Astrocyte (in vitro differentiated cells and primary cell): ENCODE measurements around the gene LSM4.

Source experiments
- EZH2 ChIP-seq: IDR thresholded peaks from 2 replicates; pipeline ENCODE4 v1.6.1; 2012; ENCODE audit warnings: mild to moderate bottlenecking, low read length, inconsistent platforms; ENCODE audit not compliant: insufficient read depth
- TF ChIP-seq, protein P1 (sequence below): IDR thresholded peaks from 2 replicates; pipeline ENCODE4 v1.5.1; 2011; ENCODE audit warnings: low read depth, mild to moderate bottlenecking, inconsistent platforms, low read length, moderate library complexity; ENCODE audit not compliant: insufficient read depth

DNA sequence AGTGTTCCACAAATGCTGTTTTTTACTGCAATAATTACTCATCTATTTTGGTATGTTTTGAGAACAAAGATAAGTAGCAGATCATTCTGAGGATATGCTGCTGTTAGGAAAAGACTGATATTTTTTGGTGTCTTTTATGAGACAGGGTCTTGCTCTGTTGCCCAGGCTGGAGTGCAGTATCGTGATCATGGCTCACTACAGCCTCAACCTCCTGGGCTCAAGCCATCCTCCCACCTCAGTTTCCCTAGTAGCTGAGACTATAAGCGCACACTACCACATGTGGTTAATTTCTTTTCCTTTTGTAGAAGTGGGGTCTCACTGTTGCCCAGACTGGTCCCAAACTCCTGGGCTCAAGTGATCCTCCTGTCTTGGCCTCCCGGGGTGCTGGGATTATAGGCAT is 9.5 kb downstream of the LSM4 start:
- TF ChIP-seq, protein P1, sequence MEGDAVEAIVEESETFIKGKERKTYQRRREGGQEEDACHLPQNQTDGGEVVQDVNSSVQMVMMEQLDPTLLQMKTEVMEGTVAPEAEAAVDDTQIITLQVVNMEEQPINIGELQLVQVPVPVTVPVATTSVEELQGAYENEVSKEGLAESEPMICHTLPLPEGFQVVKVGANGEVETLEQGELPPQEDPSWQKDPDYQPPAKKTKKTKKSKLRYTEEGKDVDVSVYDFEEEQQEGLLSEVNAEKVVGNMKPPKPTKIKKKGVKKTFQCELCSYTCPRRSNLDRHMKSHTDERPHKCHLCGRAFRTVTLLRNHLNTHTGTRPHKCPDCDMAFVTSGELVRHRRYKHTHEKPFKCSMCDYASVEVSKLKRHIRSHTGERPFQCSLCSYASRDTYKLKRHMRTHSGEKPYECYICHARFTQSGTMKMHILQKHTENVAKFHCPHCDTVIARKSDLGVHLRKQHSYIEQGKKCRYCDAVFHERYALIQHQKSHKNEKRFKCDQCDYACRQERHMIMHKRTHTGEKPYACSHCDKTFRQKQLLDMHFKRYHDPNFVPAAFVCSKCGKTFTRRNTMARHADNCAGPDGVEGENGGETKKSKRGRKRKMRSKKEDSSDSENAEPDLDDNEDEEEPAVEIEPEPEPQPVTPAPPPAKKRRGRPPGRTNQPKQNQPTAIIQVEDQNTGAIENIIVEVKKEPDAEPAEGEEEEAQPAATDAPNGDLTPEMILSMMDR, result no peak
- no peak for TF ChIP-seq EZH2
